H1 (cell line): ENCODE data around the gene P2RX1.

Experiments used
- ASH2L ChIP-seq: fragments of 200-600, 300-600 bp; sonication (generic); IDR thresholded peaks from one replicate; pipeline ENCODE4 v1.7.1; 2017; ENCODE audit warnings: low read length
- BRCA1 ChIP-seq: IDR thresholded peaks from 2 replicates; pipeline ENCODE4 v1.6.1; 2012; ENCODE audit warnings: low read depth, low read length, improper control_type of control experiment
- CHD1 ChIP-seq: IDR thresholded peaks from 2 replicates; pipeline ENCODE4 v1.6.1; 2012; ENCODE audit warnings: low read depth, low read length, improper control_type of control experiment
- CTCF ChIP-seq, 3 experiments: IDR thresholded peaks; 1 replicate in 2 of 3; 2 replicates in 1 of 3; pipeline versions ENCODE4 v1.5.1 to v1.6.1; 2011; ENCODE audit warnings: low read length in 3 of 3, mild to moderate bottlenecking in 3 of 3, inconsistent platforms in 2 of 3, low read depth in 1 of 3, moderate library complexity in 1 of 3; ENCODE audit not compliant: insufficient read depth in 1 of 3; ENCODE audit errors: control extremely low read depth in 1 of 3
- KDM5A ChIP-seq: fragments of 200-600 bp; IDR thresholded peaks from 2 replicates; pipeline ENCODE4 v1.7.1; 2012; ENCODE audit warnings: mild to moderate bottlenecking, low read length, inconsistent platforms, mixed read lengths
- POLR2A ChIP-seq, 2 experiments: IDR thresholded peaks; 1 replicate in 1 of 2; 2 replicates in 1 of 2; pipeline ENCODE4 v1.6.1; 2011; ENCODE audit warnings: low read depth in 2 of 2, low read length in 2 of 2, mild to moderate bottlenecking in 2 of 2; ENCODE audit errors: control extremely low read depth in 1 of 2
- RAD21 ChIP-seq, 2 experiments: IDR thresholded peaks in 1 of 2; conservative IDR thresholded peaks in 1 of 2; 2 replicates each; pipeline ENCODE4 v1.6.1; 2011; ENCODE audit warnings: low read depth in 2 of 2, low read length in 2 of 2, improper control_type of control experiment in 1 of 2, inconsistent platforms in 1 of 2, mild to moderate bottlenecking in 1 of 2, moderate library complexity in 1 of 2
- RFX5 ChIP-seq: IDR thresholded peaks from 2 replicates; pipeline ENCODE4 v1.6.1; 2011; ENCODE audit warnings: low read depth, low read length, improper control_type of control experiment, borderline replicate concordance
- SP1 ChIP-seq: IDR thresholded peaks from 2 replicates; pipeline ENCODE4 v1.6.1; 2011; ENCODE audit warnings: low read depth, low read length
- SP2 ChIP-seq: IDR thresholded peaks from 2 replicates; pipeline ENCODE4 v1.6.1; 2012; ENCODE audit warnings: mild to moderate bottlenecking, low read length, inconsistent platforms
- USF2 ChIP-seq: IDR thresholded peaks from 2 replicates; pipeline ENCODE4 v1.6.1; 2011; ENCODE audit warnings: low read length, improper control_type of control experiment

GRCh38 chr17:3924512-3925350 is 8.5 kb upstream of the P2RX1 start:
- no peak for TF ChIP-seq SP1
- TF ChIP-seq BRCA1 = no peak
- TF ChIP-seq CHD1 = no peak
- TF ChIP-seq CTCF (IDR thresholded peaks at IDR 0.05; ENCODE audit: control extremely low read depth in 1 of 3, insufficient read depth in 1 of 3, low read depth in 1 of 3, low read length in 3 of 3) = no peak
- TF ChIP-seq RAD21 (IDR thresholded peaks at IDR 0.05 in 1 of 2, conservative IDR thresholded peaks at IDR 0.05 in 1 of 2; ENCODE audit: low read depth in 2 of 2, low read length in 2 of 2) = no peak
- TF ChIP-seq RFX5 = no peak
- TF ChIP-seq KDM5A = no peak
- no peak for TF ChIP-seq USF2
- no peak for TF ChIP-seq ASH2L
- no peak for TF ChIP-seq POLR2A (IDR thresholded peaks at IDR 0.05; ENCODE audit: control extremely low read depth in 1 of 2, low read depth in 2 of 2, low read length in 2 of 2)
- no peak for TF ChIP-seq SP2
